GM18511 (cell line): ENCODE data around the gene CALML4.
"Not testable (repeated sequence)": the region's sequence is repeated elsewhere in the genome, so short reads cannot be mapped to it uniquely, and the experiment has no call there.

Experiments used
- ATAC-seq: cut with Tn5 transposase; IDR thresholded peaks from one replicate; pipeline ENCODE4 v1.9.1; 2021; ENCODE audit warnings: mild to moderate bottlenecking, moderate library complexity; ENCODE audit not compliant: unreplicated experiment

The CALML4 gene

DNA sequence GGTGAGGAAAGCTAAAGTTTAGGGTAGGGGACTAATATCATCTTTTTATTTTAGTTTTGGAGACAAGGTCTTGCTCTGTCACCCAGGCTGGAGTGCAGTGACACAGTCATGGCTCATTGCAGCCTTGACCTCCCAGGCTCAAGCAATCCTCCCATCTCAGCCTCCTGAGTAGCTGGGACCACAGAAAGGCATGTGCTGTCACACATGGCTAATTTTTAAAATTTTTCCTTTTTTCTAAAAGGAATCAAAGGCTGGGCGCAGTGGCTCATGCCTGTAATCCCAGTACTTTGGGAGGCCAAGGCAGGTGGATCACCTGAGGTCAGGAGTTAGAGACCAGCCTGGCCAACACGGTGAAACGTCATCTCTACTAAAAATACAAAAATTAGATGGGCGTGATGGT is 20.3 kb upstream of the CALML4 start:
- ATAC-seq = not testable (repeated sequence)

DNA sequence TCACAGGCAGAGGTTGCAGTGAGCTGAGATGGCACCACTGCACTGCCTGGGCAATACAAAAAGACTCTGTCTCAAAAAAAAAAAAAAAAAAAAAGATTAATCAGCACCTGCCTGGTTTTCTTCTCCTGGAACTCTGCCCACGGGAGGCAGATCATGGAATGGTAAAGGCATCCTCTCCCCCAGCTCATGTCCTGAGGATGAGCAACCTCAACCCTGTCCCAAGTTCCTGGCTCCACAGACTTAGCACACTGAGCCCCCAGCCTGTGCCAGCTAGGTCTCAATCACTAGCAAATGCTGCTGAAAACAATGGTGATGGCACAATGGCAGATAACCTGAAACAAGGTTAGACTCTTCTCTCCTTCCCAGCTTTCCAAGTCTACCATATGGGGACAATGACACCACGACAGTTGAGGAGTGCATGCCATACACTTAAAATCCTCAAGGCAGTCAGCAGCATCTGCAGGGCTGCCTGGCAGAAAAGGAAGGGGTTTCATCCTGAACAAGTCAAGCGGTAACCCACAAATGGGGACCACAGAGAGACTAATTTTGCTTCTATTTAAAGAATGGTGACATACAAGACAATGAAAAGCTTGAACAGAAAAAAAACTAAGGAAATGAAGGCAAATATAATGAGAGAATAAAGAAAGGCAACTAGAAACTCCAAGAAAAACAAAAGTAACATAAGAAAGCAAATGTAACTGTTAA is 19.6 kb upstream of the CALML4 start:
- ATAC-seq = no peak

DNA sequence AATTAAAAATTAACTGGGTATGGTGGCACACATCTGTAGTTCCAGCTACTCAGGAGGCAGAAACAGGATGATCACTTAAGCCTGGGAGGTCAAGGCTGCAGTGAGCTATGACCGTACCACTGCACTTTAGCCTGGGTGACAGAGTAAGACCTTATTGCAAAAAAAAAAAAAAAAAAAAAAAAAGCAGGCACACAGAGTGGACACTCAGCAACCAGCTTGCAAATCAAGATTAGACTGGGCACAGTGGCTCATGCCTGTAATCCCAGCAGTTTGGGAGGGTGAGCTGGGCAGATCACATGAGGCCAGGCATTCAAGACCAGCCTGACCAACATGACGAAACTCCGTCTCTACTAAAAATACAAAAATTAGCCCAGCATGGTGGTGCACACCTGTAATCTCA is 19.0 kb upstream of the CALML4 start:
- no peak for ATAC-seq

DNA sequence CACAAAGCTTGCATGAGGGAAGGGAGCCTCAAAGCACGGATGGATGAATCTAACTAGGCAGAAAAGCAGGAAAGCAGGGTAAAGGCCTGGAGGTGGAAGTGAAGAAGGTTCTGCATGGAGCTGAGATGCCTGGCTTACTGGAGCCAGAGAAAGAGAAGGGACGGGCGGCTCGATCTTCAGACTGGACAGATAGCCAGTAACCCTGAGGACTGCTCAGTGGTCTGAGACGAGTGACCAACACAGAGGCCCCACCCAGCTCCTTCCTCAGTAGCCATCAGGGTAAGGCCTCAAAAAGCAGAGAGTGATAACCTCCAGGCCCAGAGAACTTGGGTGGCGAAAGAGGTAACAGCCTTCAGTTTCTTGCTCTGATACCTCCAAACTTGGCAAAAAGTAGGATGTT is 18.0 kb upstream of the CALML4 start:
- no peak for ATAC-seq

DNA sequence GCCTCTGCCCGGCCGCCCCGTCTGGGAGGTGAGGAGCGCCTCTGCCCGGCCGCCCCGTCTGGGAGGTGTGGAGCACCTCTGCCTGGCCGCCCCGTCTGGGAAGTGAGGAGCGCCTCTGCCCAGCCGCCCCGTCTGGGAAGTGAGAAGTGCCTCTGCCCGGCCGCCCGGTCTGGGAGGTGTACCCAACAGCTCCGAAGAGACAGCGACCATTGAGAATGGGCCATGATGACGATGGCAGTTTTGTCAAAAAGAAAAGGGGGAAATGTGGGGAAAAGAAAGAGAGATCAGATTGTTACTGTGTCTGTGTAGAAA is 17.3 kb upstream of the CALML4 start:
- not testable (repeated sequence) for ATAC-seq

GRCh38 chr15:68221530-68222431 is 16.6 kb upstream of the CALML4 start:
- not testable (repeated sequence) for ATAC-seq

DNA sequence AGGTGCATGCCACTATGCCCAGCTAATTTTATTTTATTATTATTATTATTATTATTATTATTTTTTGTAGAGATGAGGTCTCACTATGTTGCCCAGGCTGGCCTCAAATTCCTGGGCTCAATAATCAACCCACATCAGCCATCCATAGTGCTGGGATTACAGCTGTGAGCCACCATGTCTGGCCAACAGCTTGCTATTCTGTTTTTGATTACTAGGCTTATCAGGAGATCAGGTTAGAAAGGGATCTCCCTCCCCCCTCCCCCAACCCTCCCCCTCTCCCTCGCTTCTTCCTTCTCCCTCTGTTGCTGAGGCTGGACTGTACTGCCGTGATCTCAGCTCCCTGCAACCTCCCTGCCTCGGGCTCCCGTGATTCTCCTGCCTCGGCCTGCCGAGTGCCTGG is 15.8 kb upstream of the CALML4 start:
- ATAC-seq = no peak

- no peak for ATAC-seq
These were observed 15.4 kb upstream of the CALML4 start for GRCh38 chr15:68220489-68220888.

DNA sequence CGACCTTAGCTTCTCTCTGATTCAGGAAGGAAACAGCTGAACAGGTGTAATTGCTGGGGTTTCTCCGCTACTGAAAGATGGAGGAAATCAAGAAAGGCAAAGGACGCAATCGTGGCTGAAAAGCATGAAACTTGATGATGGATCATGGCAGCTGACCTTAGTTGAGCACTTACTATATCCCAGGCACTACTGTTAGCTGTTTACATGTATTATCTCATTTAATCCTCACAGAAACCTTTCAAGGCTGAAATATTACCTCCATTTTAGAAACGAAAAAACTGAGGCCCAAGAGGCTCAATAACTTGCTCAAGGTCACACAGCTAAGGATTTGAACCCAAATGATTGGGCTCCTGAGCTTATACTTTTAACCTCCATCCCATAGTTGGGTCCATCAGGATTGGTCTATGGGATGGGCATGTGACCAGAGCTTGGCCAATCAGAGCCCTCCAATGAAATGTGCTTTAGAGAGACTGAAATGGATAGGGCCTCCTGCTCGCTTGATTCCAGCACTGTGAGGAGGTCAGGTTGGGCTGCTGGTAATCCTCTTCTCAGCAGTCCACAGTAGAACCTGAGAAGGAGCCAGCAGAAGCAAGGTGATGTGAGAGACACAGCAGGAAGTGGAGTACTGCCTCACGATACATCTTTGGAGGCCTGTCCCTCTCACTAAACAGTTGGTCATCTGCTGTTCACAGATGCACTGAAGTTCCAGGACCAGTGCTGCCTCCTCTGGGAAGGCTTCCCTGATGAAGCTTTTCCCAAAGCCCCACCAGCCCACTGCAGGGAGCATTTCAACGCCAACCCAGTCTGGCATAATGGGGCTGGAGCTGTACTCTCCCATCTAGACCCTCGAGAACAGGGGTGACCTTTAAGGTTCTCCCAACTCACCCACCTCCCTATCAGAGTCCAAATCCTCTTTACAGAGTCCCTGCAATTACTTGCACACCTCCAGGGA is 14.0 kb upstream of the CALML4 start:
- no peak for ATAC-seq

GRCh38 chr15:68218331-68218730 is 13.2 kb upstream of the CALML4 start:
- ATAC-seq = no peak

- no peak for ATAC-seq
These were observed 12.2 kb upstream of the CALML4 start for GRCh38 chr15:68217341-68217740.

- ATAC-seq = no peak
These were observed 9.7 kb upstream of the CALML4 start for GRCh38 chr15:68214838-68215254.

DNA sequence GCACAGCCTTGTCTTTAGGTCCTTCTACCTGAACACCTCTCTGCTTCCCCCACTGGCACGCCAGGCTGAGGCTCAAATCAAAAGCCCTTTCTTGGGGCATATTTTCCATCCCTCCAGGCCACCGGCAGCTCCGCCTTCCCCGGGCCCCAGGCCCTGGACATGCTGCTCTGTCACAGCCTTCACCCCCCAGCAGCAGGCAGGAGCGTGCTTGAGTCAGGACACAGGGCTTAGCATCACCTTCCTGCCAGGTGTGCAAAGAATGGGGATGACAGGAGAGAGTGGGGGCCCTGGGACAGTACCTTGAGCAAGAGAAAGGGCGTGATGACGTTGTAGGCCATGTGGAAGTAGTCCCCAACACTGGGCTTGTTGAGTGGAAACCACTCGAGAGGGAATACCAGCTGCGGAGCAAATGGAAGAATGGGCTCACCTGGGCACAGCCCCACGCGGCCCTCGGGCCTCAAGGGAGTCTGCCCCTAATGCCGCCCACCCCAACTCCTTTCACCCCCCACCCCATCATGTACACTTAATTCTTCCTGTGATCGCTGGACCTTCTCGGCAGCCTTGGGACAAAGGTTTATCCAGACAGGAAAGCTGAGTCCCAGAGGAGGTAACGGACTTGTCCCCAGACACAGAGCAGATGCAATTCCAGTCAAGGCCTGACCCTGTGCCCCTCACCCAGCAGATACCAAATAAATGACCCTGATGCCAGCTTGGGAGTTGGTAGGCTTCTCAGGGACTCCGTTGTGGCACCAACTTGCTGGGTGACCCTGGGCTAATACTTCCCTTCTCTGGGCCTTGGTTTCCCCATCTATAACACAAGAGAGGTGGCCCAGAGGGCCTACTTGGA is 9.1 kb upstream of the CALML4 start:
- no peak for ATAC-seq

DNA sequence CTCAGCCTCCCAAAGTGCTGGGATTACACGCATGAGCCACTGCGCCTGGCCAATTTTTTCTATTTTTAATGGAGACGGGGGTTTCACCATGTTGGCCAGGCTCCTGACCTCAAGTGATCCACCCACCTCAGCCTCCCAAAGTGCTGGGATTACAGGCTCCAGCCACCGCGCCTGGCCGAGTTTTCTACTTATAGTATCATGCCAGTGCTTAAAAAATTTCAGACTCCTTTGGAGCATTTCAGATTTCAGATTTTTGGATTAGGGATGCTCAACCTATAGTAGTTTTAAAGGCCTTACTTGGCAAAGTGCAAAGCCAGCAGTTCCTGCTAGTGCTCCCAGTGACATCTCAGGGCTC is 8.3 kb upstream of the CALML4 start:
- ATAC-seq = not testable (repeated sequence)

- ATAC-seq = no peak
These were observed 6.7 kb upstream of the CALML4 start for GRCh38 chr15:68211656-68212320.

DNA sequence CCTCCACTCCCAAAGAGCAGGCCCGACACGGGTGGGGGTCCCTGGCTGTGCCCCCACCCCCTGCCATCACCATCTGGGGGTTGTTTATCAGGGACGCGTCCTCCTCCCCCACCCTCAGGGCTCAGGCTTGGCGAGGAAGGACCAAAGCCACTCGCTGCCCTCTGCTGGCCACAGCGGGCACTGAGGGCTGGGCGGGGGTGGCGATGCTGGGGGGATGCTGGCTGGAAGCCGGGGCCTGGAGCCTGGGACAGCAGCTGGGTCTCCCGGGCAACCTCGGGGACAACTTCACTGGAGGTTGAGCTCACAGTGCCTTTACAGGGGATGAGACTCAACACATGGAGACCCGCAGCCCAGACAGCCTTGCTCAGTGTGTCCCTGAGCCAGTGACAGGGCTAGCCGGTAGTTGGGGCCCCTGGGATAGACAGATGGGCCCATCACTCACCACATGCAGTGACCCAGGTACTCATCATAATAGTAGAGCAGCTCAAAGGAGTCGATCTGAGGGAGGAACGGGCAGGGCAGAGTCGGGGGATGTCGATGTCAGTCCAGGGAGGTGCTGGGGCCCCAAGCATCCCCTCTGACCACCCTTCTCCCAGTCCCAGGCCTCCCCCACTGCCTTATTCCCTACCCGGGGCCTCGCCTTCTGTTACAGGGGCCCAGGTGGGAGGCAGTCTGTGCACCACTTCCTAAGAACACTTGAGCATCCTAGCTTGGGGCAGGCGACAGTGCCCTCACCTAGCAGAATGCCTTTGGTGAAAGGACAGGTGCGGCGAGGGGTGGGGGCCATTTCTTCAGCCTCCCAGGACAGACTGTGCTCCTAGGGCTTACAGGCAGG is 5.9 kb upstream of the CALML4 start:
- ATAC-seq = no peak

GRCh38 chr15:68210409-68210756 is 5.3 kb upstream of the CALML4 start:
- ATAC-seq = no peak

DNA sequence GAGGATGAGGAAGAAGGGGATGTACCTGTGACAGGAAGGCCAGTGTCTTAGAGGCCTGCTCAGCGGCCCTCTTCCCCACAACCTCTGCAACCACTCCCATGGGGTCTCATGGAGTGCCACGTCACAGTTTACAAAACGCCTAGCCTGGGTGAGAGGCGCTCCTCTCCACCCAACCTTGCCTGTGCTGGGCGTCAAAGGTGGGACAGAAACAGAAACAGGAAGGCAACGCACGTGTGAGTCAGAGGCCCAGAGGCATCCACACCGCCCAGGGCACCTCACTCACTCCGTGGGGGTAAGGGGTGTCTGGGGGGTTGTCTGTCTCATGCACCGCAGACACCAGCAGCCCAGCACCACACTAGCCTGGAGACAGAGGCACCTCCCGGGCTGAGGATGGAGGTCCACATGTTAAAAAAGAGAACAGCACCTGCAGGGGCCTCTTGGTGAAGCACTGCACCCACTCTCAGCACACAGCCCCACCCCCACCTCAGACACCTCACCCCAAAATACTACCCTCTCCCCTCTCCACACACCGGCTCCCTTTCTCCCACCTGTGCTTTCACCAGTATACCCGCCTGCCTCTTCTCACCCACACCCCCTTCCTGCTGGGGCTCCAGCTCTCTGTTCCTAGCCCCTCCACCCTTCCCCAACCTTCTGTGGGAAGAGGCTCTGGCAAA is 4.7 kb upstream of the CALML4 start:
- ATAC-seq = peak; percentile 67

DNA sequence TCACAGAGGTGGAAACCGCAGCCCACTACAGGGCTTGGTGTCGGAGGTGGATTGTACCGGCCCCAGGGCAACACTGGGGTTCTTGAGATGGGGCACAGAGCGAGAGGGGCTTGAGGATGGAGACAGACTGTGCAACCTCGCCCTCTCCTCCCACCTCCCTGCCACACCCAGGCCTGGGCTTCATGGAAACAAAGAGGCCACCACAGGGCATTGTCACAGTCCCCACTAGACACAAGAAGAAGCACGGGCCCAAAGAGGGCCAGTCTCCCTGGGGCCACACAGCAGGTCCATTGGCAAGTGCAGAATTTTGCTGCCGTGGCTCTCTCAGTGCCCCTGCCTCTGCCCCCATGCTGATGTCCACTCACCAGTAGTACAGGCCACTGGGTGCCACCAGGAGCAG is 4.1 kb upstream of the CALML4 start:
- no peak for ATAC-seq
